ENCODE data around the gene FIGN. TPM values are rescaled to one million over a fixed set of nuclear protein-coding genes. Genes with fewer than 3 reads are reported as not detected.

FIGN gene
- total and polyA plus RNA-seq, 2 donors (not counting 3 experiments of a cell fraction or from before 2014, with no cell fraction given): 1.8 to 8.1 TPM

GRCh38 chr2:163551616-163552373, 184.0 kb downstream of the FIGN start:
- H2AFZ ChIP-seq (ENCODE audit: low read depth, low read length): no peak overlapping the region
- no peaks in the 10 kb centered on the region for H3K79me2 ChIP-seq (ENCODE audit: control insufficient read depth, insufficient read depth, low read length)
- H3K4me3 ChIP-seq (replicated peaks in 1 of 3; ENCODE audit: insufficient read depth in 1 of 3, low read depth in 1 of 3, low read length in 3 of 3): no peak overlapping the region
- ChIA-PET POLR2A (no interaction called here), CTCF (interaction anchor here (0.9 kb wide), 1 partner anchor 8 kb away, joined by 3 read pairs; no protein-coding TSS in a partner anchor)
- H3K9me1 ChIP-seq (replicated peaks; ENCODE audit: control insufficient read depth, extremely low read depth, insufficient read depth, low read length): no peaks in the 10 kb centered on the region
- no TSS peak for BruUV-seq (replicated peaks)
- no peak for TF ChIP-seq POLR2AphosphoS5 (IDR thresholded peaks at IDR 0.05; ENCODE audit: insufficient read depth, low read depth, low read length)
- TF ChIP-seq POLR2A (IDR thresholded peaks at IDR 0.05; ENCODE audit: low read depth, low read length): no peak
- no peak for TF ChIP-seq GATA2 (IDR thresholded peaks at IDR 0.05; ENCODE audit: insufficient read depth, insufficient read length, low read depth, low read length)
- TF ChIP-seq CTCF (IDR thresholded peaks at IDR 0.05; ENCODE audit: extremely low read depth in 1 of 2, insufficient read depth in 1 of 2, low read depth in 1 of 2, low read length in 2 of 2): no peak
- TF ChIP-seq JUN (IDR thresholded peaks at IDR 0.05; ENCODE audit: borderline replicate concordance, insufficient read depth, insufficient read length, low read depth): no peak
- TF ChIP-seq EZH2 (IDR thresholded peaks at IDR 0.05; ENCODE audit: borderline replicate concordance, low read depth, low read length, severe bottlenecking): no peak
- TF ChIP-seq FOS (IDR thresholded peaks at IDR 0.05; ENCODE audit: borderline replicate concordance, insufficient read depth, low read length): no peak
- TF ChIP-seq MAX (IDR thresholded peaks at IDR 0.05; ENCODE audit: insufficient read depth, insufficient read length): no peak
- no peak for TF ChIP-seq MYC (IDR thresholded peaks at IDR 0.05; ENCODE audit: low read depth, low read length)
- H3K27ac ChIP-seq (ENCODE audit: insufficient read depth, low read depth, low read length): no peak overlapping the region
- H3K4me1 ChIP-seq (ENCODE audit: control insufficient read depth, extremely low read depth, insufficient read depth, low read length): no peaks in the 10 kb centered on the region
- intact Hi-C loops (cut with micrococcal nuclease) (loop anchor here (5.0 kb wide), 1 partner anchor 186 kb away; the partner anchor contains the start of gene FIGN), dilution Hi-C loops (cut with MboI; ENCODE audit: extremely low pct_ligation_motif_present, low sequenced_read_pairs) (no loop called here)
- H3K36me3 ChIP-seq (ENCODE audit: control insufficient read depth in 2 of 2, extremely low read depth in 1 of 2, insufficient read depth in 2 of 2, low read length in 2 of 2): no peaks in the 10 kb centered on the region
- H4K20me1 ChIP-seq (replicated peaks; ENCODE audit: control insufficient read depth, extremely low read depth, insufficient read depth, low read length): no peaks in the 10 kb centered on the region
- DNase-seq (ENCODE audit: low read depth, low spot score) (no peak), FAIRE-seq (no peak)
- H3K9me3 ChIP-seq (replicated peaks; ENCODE audit: control insufficient read depth, insufficient read depth, low read length): no peaks in the 10 kb centered on the region
- H3K4me2 ChIP-seq (ENCODE audit: insufficient read depth, low read length): no peak overlapping the region
- H3K27me3 ChIP-seq (ENCODE audit: control insufficient read depth in 2 of 2, insufficient read depth in 2 of 2, low read length in 2 of 2): no peaks in the 10 kb centered on the region
- H3K9ac ChIP-seq (replicated peaks; ENCODE audit: extremely low read depth, insufficient read depth, low read length): no peak overlapping the region
